Fibroblast of the conjunctiva (primary cell): ENCODE data around the gene FAM221B.

Experiments used
- DNase-seq: peaks from one replicate; pipeline ENCODE4 v3.0.0-alpha.2; 2010; ENCODE audit warnings: low read depth

FAM221B gene

GRCh38 chr9:35845824-35846771 is 17.6 kb upstream of the FAM221B start:
- DNase-seq: no peak

DNA sequence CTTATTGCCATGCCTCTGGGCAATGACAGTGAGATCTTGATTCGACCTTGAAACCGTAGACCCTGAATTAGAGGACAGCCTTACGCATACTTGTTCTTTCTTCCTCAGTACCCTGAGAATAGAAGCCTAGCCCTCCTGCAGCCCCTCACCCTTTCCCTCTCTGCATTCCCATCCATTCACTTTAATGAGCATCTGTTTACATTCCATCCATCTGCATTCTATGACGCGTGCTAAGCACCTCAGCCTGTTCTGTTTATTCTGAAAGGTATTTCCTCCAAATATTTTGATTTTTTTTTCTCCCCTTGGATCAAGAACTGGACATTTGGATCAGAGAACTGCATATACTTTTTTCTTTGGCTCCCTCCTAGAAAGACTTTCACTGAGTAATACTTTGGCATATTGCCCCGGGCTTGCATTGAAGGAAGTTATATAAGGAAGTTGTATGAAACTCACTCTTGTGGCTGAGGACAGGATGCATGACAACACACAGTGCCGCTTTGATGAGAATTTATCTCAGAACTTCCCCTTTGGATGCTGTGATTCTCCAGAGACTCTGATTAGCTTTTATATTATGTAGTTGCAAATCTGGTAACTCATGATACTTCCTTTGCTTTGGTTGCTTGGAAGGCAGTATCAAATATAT is 16.2 kb upstream of the FAM221B start:
- peak; percentile 75 for DNase-seq

- no peak for DNase-seq
These were observed 14.3 kb upstream of the FAM221B start for GRCh38 chr9:35842795-35843194.

DNA sequence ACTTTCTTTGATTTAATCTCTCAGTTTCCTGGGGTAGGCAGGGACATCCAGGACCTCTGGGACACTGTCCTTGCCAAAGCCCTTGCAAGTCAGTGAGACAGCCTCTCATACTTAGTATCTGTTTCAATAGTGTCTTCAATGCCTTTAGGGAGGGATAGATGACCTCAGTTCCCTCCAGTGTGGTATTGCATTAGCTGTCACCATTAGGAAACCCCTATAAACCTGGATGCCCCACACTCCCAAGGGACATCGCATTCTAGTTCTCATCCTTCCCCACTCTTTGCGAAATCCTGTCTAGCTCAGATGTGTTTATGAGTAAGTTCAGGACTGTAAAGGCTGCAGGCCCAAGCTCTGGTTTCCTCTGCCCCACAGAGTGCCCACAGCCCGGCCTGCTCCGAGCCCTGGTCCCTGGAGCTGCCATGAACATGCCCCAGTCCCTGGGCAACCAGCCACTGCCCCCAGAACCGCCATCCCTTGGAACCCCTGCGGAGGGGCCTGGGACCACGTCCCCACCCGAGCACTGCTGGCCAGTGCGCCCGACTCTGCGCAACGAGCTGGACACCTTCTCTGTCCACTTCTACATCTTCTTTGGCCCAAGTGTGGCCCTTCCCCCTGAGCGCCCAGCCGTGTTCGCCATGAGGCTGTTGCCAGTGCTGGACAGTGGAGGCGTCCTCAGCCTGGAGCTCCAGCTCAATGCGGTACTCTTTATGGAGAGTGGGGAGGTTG is 13.7 kb upstream of the FAM221B start:
- no peak for DNase-seq

DNA sequence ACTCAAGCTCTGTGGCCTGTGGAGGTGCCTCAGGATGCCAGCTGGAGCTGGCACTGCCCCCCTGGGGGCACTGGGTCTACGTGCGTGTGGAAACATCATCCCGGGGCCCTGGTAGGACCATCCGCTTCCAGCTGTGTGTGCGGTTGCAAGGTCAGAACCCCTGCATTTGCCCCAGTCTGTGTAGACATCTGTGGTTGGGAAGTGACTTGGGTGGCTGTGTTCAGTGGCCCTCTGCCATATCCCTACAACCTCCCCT is 13.0 kb upstream of the FAM221B start:
- DNase-seq: no peak

- DNase-seq: no peak
These were observed 12.5 kb upstream of the FAM221B start for GRCh38 chr9:35840881-35841644.

- no peak for DNase-seq
These were observed 11.4 kb upstream of the FAM221B start for GRCh38 chr9:35839926-35840325.

GRCh38 chr9:35836595-35836994 is 8.1 kb upstream of the FAM221B start:
- DNase-seq: no peak

DNA sequence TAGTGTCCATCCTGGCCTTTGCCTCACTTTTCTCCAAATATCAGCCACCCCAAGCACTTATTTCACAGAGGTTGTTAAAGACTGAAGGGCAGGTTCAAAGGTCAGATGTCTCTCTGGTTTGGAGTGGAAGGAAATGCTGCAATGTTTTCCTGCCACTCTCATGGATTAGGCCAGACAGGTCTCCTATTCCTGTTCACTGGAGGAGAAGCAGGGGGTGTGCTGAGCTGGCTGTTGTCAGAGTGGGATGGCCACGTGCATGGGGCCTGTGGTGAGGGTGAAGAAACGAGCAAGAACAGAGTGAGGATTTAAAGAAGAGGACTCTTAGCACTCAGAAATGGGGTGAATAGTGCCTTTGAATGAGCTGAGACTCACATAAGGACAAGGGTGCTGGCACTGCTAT is 7.2 kb upstream of the FAM221B start:
- no peak for DNase-seq

DNA sequence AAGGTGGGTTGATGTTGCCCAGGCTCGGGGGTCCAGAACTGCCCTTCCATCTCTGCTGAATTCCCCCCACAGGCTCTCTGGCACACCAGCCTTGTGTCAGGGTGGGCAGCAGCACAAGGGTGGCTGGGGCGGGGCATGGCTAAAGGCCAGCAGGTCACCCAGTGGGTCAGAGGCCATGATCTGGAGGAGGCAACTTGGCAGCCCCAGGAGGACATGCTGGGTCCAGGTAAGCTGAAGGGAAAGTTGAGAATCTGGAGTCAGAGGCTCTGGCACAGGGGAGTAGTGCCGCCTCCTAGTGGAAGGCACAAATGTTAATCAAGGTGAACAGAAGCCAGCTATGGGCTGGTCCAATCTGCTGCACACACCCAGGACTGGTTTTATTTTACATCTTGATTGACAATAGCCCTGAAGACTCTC is 6.7 kb upstream of the FAM221B start:
- no peak for DNase-seq

- DNase-seq: no peak
These were observed 6.0 kb upstream of the FAM221B start for GRCh38 chr9:35834260-35835215.

DNA sequence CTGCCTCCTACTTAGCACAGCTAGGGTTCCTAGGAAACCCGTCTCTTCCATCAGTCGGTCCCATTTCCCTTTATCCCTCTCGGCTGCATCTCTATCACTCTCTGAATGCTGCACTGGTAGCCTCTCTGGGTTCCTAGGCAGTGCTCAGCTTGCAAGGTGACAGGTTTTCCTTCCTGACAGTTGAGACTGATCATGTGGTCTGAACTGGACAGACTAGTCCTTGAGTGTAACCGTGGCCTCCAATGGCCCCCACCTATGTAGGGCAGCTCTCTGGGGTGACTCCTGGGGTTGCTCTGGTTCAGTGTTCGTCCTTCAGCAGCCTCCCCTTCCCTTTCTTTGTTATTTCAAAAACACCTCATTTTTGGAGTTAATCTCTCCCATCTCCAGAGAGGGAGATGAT is 4.3 kb upstream of the FAM221B start:
- DNase-seq: no peak

GRCh38 chr9:35831040-35831439 is 2.5 kb upstream of the FAM221B start:
- no peak for DNase-seq

GRCh38 chr9:35829764-35830096 is 1.2 kb upstream of the FAM221B start:
- no peak for DNase-seq

- peak; percentile 83 for DNase-seq
These were observed 692 bp upstream of the FAM221B start, which contains the start of gene TMEM8B for GRCh38 chr9:35829084-35829763. TMEM8B (plus strand) TSS chr9:35829228; CDS start chr9:35829448, 220 bp downstream.

- DNase-seq: no peak
These were observed 1.0 kb downstream of the FAM221B start for GRCh38 chr9:35827486-35827885.

DNA sequence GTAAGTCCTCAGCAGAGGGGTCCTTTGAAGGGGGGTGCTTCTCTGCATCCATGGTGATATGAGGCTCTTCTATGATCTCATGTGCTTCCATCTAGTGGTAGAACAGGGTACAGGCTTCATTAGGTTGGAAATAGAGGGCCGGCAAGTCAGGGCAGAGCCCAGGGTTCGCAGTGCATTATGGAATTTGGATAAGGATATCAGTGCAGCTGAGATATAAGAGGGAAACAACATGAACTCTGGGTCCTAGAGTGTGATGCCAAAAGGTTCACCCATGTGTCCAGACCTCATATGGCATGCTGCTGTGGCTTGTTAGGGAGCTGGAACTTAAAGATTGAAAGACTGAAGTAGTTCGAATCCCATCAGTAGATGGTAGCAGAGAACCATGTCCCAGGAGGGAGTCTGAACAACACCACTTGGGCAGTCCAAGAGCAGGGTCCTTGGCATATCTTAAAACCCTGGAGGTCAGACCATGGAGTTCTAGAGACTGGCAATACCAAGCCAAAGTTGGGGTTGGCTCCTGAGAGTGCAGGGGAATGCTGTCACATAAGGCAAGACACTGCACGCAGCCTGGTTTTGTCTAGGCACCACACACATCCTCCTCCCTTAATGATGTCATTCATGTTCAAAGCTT is 2.3 kb downstream of the FAM221B start:
- DNase-seq: peak; percentile 49

DNA sequence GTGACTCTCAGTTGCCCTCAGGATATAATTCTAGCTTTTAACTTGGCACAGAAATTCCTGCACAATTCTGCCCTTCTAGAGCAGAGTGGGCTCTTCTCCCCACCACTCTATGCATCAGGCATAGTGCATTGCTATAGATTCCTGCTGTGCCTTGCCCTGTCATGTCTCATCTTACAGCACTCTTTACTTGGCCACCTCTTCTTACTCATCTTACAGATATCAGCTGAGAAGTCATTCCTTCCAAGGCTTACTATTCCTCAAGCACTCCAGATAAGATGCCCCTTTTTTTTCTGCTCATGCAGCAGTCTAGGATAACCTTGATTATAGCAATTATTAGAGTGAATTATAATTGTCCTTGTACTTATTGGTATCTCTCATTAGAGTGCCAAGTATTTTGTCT is 5.6 kb downstream of the FAM221B start:
- DNase-seq: no peak

DNA sequence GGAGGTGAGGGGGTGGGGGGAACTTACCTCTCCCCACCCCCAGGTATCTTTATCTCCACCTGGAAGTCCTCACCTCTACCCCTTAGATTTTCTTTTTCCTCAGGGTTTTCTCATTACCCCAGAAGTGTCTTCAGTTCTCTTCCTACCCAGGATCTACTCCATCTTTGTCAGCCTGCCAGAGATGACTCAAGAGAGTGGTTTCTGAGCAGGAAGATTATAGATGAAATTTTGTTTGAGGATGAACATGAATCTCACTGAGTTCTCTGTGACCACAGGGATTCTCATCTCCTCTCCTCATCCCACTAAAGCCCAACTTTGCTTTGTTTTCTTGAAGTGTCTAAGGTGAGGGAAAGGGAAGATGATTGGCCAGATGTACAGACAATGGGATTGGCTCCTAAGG is 8.5 kb downstream of the FAM221B start:
- no peak for DNase-seq

DNA sequence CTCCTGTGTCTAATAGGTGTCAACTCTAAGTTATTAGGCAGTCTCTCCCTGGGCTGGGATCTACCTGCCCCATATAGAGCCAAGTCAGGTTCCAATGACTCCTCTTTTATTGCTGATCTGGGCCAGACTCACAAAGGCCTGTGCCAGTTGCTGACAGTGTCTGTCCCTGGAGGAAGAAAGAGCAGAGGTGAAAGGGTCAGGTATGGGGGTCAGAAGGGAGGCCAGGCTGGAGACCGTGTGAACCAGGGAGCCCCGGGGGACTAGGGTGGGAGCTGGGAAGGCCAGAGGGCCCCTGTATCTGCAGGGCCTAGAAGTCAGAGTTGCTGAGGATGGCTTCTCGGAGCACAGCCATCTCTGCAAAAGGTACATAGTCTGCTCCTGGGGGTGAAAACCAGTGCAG is 10.2 kb downstream of the FAM221B start:
- no peak for DNase-seq
